HuH-7.5 (cell line): ENCODE results near the gene TCERG1L.
"Not testable (repeated sequence)": the region's sequence is repeated elsewhere in the genome, so short reads cannot be mapped to it uniquely, and the experiment has no call there.

Experiments used
- DNase-seq: peaks from one replicate; pipeline ENCODE4 v3.0.0; 2011; ENCODE audit warnings: low spot score

The TCERG1L gene

DNA sequence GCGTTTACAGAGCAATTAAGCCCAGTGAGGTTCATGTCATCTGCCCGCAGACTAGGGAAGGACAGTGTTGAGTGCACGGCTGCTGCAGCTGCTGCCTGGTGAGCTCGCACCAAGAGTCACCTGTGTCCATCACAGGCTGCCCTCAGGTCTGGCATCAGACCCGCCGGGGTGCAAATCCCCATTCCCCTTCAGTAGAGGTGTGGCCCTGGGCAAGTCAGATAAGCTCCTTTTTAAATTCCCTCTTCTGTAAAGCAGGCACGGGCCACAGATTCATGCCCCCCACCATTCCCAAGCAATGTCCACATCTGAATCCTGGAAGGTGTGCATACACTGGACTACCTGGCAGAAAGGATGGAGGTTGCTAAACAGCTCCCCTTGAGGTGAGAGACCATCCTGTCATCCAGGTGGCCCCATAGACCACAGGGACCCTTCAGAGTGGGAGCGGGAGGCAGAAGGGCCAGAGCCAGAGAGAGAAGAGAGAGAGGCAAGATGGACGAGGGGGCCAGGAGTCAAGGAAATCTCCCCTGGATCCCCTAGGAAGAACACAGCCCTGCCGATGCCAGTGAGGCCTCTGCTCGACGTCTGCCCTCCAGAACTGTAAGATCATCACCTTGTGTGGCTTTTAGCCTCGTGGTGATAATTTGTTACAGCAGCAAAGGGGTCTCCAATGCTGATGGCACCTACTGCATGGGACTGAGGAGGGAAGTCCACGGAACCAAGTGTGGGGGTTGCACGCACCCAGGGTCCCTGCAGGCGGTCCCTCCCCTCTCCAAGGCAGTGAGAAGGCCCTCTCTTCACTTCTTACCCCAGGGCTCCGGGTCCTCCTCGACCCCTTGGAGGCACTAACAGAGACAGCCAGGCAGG, 168.8 kb downstream of the TCERG1L start:
- DNase-seq = no peak

- no peak for DNase-seq
Observed at GRCh38 chr10:131141645-131142516, 169.6 kb downstream of the TCERG1L start.

DNA sequence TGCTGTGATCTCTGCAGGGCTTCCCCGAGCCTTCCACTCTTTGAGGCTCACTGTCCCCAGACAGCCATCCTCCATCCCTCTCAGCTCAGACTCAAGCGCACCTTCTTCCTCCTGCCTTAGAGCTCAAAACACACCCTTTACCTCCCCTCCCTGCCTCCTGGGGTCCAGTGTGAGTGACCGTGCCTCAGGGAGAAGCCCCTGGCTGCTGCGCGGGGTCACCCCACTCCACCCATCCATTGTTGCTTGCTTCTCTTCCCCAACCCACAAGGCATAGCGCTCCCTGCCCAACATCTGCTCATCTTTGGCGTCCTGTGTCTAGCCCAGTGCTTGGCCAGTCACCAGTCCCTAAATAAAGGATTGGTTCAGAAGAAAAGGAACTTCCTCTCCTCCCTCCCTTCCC, 170.3 kb downstream of the TCERG1L start:
- DNase-seq = no peak

DNA sequence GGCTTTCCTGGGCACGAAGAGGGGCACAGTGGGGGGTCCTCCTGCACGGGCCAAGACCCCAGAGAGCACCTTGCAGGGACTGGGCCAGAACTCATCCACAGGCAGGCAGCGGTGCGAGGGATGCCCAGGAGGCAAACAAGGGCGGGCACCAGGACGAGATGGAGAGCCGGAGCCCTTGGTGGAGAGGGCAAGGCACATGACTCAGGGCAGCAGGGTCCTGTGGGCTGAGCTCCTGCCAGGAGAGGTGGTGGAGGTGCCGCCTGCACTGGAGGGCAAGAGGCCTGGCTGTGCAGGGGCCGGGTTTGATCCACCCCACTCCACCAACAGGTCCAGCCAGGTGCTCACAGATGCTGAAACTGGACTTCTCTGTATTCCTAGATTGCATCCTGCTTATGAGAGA, 170.9 kb downstream of the TCERG1L start:
- no peak for DNase-seq

GRCh38 chr10:131137223-131137622, 174.3 kb downstream of the TCERG1L start:
- no peak for DNase-seq

DNA sequence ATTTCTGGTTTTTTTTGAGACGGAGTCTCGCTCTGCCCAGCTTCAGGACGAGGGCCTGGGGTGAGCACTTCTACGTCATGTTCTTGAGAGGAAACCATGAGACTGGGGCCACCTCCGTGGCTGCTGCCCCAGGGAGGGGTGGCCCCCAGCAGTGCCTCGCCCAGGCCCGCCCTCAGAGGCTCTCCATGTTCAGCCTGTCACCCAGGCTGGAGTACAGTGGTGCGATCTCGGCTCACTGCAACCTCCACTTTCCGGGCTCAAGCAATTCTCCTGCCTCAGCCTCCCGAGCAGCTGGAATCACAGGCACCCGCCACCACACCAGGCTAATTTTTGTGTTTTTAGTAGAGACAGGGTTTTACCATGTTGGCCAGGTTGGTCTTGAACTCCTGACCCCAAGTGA, 175.2 kb downstream of the TCERG1L start:
- DNase-seq = not testable (repeated sequence)

DNA sequence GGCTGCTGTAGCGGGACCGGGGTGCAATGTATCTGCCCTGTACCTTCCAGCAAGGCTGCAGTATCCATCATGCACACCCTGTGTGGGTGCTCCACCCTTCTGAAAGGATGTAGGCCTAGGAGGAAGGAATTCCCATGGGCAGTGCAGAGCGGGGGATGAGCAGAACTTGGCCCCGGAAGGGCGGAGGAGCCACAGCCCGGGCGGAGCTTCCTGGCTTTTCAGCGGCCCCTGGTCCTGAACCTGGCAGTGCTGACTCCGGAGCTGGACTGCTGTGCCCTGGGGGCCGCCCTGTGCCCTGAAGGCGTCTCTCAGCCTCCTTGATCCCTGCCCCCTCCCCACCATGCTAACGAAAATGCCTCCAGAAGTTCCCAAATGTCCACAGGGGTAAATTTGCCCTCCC, 175.8 kb downstream of the TCERG1L start:
- DNase-seq = no peak

DNA sequence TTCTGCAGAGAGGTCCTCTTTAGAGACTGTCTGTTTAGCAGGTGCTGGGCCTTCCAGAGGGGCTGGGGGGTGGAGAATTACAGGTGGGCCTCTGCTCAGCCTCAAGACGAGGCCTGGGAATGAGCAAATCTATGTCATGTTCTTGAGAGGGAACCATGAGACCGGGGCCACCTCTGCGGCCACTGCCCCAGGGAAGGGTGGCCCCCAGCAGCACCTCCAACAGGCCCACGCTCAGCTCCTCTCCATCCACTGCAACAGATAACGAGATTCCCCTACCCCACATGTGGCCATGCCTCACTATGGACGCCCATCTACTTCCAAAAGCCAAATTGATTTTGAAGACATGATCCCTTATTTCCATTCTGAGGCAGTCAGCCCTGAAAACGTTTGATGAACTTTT, 176.9 kb downstream of the TCERG1L start:
- DNase-seq = no peak

- DNase-seq = no peak
Observed at GRCh38 chr10:131134001-131134576, 177.4 kb downstream of the TCERG1L start.

GRCh38 chr10:131132681-131133080, 178.8 kb downstream of the TCERG1L start:
- DNase-seq = no peak

- DNase-seq = no peak
Observed at GRCh38 chr10:131131726-131132591, 179.6 kb downstream of the TCERG1L start.

DNA sequence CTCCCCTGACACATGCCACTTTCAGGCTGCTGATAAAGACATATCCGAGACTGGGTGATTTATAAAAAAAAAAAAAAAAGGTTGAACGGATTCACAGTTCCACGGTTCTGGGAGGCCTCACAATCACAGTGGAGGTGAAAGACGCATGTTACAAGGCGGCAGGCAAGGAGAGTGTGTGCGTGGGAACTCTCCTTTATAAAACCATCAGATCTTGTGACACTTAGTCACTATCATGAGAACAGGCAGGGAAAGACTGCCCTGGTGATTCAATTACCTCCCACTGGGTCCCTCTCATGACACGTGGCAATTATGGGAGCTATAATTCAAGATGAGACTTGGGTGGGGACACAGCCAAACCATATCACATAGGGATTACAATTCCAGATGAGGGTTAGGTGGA, 181.5 kb downstream of the TCERG1L start:
- no peak for DNase-seq

- no peak for DNase-seq
Observed at GRCh38 chr10:131129544-131129943, 182.0 kb downstream of the TCERG1L start.

GRCh38 chr10:131128731-131129130, 182.8 kb downstream of the TCERG1L start:
- DNase-seq = no peak

DNA sequence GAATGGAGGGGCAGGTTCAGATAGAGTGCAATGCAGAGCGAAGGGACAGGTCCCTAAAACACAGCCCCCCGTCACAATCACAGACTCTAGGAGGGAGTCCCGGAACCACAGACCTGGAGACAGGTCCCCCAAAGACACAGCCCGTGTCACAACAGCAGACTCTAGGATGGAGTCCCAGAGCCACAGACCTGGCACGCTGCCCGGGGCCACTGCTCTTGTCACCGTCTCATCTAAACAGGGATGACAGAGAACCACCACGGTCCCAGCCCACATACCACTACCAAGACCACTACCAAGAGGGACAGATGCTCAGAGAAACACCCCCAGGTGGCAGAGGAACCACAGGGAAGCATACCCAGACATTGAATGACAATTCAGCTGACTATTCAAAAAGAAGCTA, 183.9 kb downstream of the TCERG1L start:
- DNase-seq = no peak

DNA sequence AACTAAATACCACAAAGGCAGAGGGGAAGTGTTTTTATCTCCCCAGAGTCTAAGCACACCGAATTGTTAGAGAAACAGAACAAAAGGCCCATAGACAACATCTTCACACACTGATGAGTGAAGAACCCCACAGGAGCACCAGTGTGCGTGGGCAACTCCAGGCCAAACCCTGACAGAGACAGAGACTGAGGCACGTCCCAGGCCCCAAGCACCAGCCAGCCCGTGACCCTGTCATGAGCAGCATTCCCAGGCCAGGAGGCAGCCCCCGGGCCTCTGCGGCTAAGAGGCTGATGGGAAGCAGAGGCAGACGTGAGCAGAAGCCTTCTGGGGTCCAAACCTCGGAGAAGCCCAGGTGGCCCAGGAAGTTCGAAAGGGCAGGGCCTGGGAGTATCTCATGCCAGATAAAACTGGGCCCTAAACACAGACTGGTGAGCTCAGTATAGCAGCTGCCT, 184.4 kb downstream of the TCERG1L start:
- no peak for DNase-seq

- DNase-seq = no peak
Observed at GRCh38 chr10:131126321-131127137, 185.0 kb downstream of the TCERG1L start.

GRCh38 chr10:131125511-131126225, 185.9 kb downstream of the TCERG1L start:
- no peak for DNase-seq

DNA sequence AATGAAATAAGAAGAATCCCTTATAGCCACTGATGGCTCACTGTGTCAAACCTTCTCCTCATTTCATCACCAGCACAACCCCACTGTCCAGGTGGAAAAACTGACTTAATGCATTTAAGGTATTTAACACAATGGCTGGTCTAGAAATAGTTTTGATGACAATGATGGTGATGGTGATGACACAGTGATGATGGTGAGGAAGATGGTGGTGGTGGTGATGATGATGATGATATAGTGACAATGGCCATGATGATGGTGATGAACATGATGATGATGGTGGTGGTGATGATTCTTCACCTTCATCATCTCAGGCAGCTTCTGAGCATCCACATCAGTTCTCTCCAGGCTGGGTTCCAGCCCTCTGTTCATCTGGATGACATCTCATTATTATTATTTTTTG, 186.6 kb downstream of the TCERG1L start:
- no peak for DNase-seq

DNA sequence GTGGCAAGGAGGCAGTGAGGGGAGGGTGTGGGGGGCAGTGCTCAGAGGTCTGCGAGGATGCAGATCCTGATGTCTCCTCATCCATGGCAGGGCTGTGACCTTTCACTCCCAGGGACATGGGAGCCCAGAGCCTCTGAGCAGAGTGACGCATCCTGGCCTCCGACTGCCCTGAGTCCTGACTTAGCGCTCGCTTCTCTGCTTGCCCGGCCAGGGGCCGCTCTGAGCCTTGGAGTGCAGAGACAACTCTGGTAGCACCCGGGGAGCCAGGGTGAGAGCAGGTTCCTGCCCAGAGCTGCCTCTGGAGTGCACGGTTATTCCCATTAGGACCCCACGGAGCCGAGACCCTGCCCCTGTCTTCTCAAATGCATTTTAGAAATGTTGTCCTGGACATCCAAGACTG, 188.0 kb downstream of the TCERG1L start:
- DNase-seq = no peak
